Karpas-422 (cell line): ENCODE measurements around the gene BTBD18. TPM values are rescaled to one million over a fixed set of nuclear protein-coding genes. Genes with fewer than 3 reads are reported as not detected.
A peak's percentile ranks its signal among the peaks of the same experiment; 100 is the strongest.
"Not testable (repeated sequence)": the region's sequence is repeated elsewhere in the genome, so short reads cannot be mapped to it uniquely, and the experiment has no call there.

Source experiments
- DNase-seq: peaks from one replicate; pipeline ENCODE4 v3.0.0-alpha.2; 2015
- H2AFZ ChIP-seq: fragments of 200-600 bp; sonication (generic); 2 replicates; pipeline ENCODE4 v1.6.1; 2014; ENCODE audit warnings: antibody characterized with exemption, low read length, mixed read lengths
- H3K27ac ChIP-seq: fragments of 200-600 bp; sonication (generic); 2 replicates; pipeline ENCODE4 v1.5.1; 2014; ENCODE audit warnings: mild to moderate bottlenecking, low read length, moderate library complexity
- H3K27me3 ChIP-seq: fragments of 200-600 bp; sonication (generic); 2 replicates; pipeline ENCODE4 v1.6.1; 2014; ENCODE audit warnings: low read length, mixed read lengths
- H3K36me3 ChIP-seq: fragments of 200-600 bp; sonication (generic); 2 replicates; pipeline ENCODE4 v1.6.1; 2014; ENCODE audit warnings: low read length, mixed read lengths; ENCODE audit not compliant: insufficient read depth
- H3K4me1 ChIP-seq: fragments of 200-600 bp; sonication (generic); 2 replicates; pipeline ENCODE4 v1.6.1; 2014; ENCODE audit warnings: mild to moderate bottlenecking, low read length, mixed read lengths
- H3K4me2 ChIP-seq: fragments of 200-600 bp; sonication (generic); 2 replicates; pipeline ENCODE4 v1.6.1; 2014; ENCODE audit warnings: low read length, low read depth, mild to moderate bottlenecking; ENCODE audit not compliant: poor library complexity, severe bottlenecking
- H3K4me3 ChIP-seq: fragments of 200-600 bp; sonication (generic); 2 replicates; pipeline ENCODE4 v1.5.1; 2014; ENCODE audit warnings: mild to moderate bottlenecking, antibody characterized with exemption, low read length, mixed read lengths
- H3K79me2 ChIP-seq: fragments of 200-600 bp; sonication (generic); 2 replicates; pipeline ENCODE4 v1.6.1; 2014; ENCODE audit warnings: mild to moderate bottlenecking, low read length, mixed read lengths
- H3K9ac ChIP-seq: fragments of 200-600 bp; sonication (generic); 2 replicates; pipeline ENCODE4 v1.6.0; 2014; ENCODE audit warnings: low read length
- H3K9me2 ChIP-seq: fragments of 200-600 bp; sonication (generic), shearing (Covaris generic); replicated peaks from 2 replicates; pipeline ENCODE4 v1.6.0; 2014; ENCODE audit warnings: mild to moderate bottlenecking, low read length, moderate library complexity; ENCODE audit not compliant: insufficient read depth
- H3K9me3 ChIP-seq: fragments of 300-700, 200-600 bp; sonication (generic); 2 replicates; pipeline ENCODE4 v1.6.1; 2014; ENCODE audit warnings: low read length, mixed read lengths
- H4K20me1 ChIP-seq: fragments of 200-600 bp; sonication (generic); 2 replicates; pipeline ENCODE4 v1.6.1; 2014; ENCODE audit warnings: mild to moderate bottlenecking, antibody characterized with exemption, low read length, low read depth; ENCODE audit not compliant: insufficient read depth
- total RNA-seq: library from RNA; depleted of rRNA; stranded (reverse); fragments of >200 nt; shearing (Covaris generic); gene quantifications from 2 replicates; pipeline ENCODE4 v1.2.3, GENCODE V29; 2014; ENCODE audit warnings: low replicate concordance

BTBD18 gene
- total RNA-seq, 1 experiment from 2014 or later = not detected

DNA sequence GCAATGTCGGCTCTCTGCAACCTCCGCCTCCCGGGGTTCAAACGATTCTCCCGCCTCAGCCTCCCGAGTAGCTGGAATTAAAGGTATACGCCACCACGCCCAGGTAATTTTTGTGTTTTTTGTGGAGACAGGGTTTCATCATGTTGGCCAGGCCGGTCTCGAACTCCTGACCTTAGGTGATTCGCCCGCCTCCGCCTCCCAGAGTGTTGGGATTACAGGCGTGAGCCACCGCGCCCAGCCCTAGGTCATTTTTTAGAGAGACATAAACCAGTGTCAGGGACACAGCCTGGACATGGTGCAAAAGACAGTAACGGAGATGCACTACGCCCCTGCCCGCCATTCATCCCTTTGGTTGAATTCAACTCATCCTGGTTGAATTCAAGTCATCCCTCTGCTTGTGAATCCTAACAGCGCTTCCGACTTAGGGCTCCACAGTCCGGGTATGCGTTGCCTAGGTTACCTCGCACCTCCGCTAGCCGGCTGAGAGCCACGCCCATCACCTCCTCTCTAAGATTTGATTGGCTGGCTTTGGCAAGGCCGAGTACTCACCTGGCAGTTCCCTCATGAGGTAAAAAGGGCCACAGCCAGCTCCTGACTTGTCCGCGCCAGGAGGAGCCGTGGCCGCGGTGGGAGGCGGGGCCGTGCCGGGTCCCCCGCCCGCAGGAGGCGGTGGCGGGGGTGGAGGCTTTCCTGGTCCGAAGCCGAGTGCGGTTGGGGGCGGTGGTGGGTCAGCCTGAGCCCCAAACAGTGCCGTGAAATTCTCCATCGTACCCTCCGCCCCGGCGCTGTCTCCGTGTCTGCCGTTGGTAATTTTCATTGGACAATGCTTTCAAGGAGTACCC is 40.0 kb downstream of the BTBD18 start, which contains the start of gene MED19:
Gene MED19, minus strand, starts transcription at position 802 of the 842 bp plus-strand sequence. Its CDS starts 36 bp downstream, at position 766.
- H3K79me2 ChIP-seq = peaks cover 57% of the 10 kb centered on the region
- no peaks in the 10 kb centered on the region for H3K27me3 ChIP-seq
- peak within 1 kb of the TSS; percentile 87 for H3K9ac ChIP-seq
- peak; percentile 94 for DNase-seq
- no peaks in the 10 kb centered on the region for H3K9me3 ChIP-seq
- peak within 1 kb of the TSS; percentile 63 for H3K27ac ChIP-seq
- peaks cover 15% of the 10 kb centered on the region; the same call in 1 of the 2 replicates for H3K36me3 ChIP-seq
- H3K4me2 ChIP-seq = peak within 1 kb of the TSS; percentile 77
- no peak within 1 kb of the TSS; the same call in 1 of the 2 replicates for H2AFZ ChIP-seq
- H3K4me1 ChIP-seq = peaks cover 34% of the 10 kb centered on the region
- H3K4me3 ChIP-seq = peak within 1 kb of the TSS; percentile 89
- no peaks in the 10 kb centered on the region for H3K9me2 ChIP-seq
- H4K20me1 ChIP-seq = no peaks in the 10 kb centered on the region

DNA sequence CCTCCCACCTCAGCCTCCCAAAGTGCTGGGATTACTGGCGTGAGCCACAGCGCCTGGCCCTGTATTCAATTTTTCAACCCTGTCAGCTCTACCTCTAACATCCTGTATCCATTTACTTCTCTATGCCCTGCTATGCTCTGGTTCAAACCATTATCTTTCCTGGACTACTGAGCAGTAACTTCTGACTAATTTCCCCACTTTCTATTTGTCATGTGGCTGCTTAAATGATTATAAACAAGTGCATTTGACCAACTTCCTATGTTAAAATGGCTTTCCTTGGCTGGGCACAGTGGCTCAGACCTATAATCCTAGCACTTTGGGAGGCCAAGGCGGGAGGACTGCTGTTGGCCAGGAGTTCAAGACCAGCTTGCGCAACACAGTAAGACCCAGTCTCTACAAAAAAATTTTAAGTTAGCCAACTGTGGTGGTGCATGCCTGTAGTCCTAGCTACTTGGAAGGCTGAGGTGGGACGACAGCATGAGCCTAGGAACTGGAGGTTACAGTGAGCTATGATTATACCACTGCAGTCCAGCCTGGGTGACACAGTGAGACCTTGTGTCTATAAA is 41.7 kb downstream of the BTBD18 start:
- peaks cover 13% of the 10 kb centered on the region; the same call in 1 of the 2 replicates for H3K36me3 ChIP-seq
- no peak for DNase-seq
- H3K9ac ChIP-seq = no peak overlapping the region
- no peaks in the 10 kb centered on the region for H3K9me3 ChIP-seq
- H3K4me1 ChIP-seq = peaks cover 34% of the 10 kb centered on the region
- no peaks in the 10 kb centered on the region for H3K27me3 ChIP-seq
- peaks cover 64% of the 10 kb centered on the region for H3K79me2 ChIP-seq
- no peak overlapping the region for H3K27ac ChIP-seq
- H3K9me2 ChIP-seq = no peaks in the 10 kb centered on the region
- no peak overlapping the region for H2AFZ ChIP-seq
- no peaks in the 10 kb centered on the region for H4K20me1 ChIP-seq
- no peak overlapping the region for H3K4me2 ChIP-seq
- H3K4me3 ChIP-seq = no peak overlapping the region

DNA sequence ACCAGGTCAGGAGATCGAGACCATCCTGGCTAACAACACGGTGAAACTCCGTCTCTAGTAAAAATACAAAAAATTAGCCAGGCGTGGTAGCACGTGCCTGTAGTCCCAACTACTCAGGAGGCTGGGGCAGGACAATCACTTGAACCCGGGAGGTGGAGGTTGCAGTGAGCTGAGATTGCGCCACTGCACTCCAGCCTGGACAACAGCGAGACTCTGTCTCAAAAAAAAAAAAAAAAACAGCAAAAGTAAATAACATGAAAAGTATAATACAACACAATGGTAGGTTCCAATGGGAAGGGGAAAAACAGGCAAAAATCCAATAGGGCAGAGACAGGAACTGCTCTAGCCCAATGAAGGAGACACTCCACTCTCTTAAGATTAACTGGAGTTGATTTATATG is 46.2 kb downstream of the BTBD18 start:
- Histone ChIP-seq H3K79me2 (peaks cover 31% of the 10 kb centered on the region), H3K36me3 (peaks cover 21% of the 10 kb centered on the region)
- H3K27ac ChIP-seq = not testable (repeated sequence)

DNA sequence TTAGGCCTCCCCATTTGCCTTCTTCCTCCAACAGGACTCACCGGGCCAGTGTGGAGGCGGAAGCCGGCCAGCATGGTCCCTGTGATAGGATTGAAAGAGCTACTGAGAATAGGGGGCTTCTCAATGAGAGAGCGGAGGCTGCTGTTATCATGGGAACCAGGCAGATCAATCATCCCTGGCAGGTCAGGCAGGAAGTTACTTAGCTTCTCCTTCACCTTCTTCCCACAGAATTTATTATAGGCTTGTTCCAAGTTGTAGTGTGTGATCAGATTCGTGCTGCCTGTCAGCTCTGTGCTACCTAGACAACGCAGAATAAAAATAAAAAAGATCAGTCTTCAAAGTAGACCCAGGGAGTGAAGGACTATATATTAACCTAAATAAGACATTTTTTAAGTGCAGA is 46.7 kb downstream of the BTBD18 start:
- Histone ChIP-seq H3K4me1 (peaks cover 3% of the 10 kb centered on the region), H2AFZ (no peak overlapping the region), H3K79me2 (peaks cover 26% of the 10 kb centered on the region), H3K4me2 (no peak overlapping the region), H4K20me1 (no peaks in the 10 kb centered on the region), H3K36me3 (peaks cover 23% of the 10 kb centered on the region), H3K9ac (no peak overlapping the region), H3K9me3 (no peaks in the 10 kb centered on the region), H3K27me3 (no peaks in the 10 kb centered on the region), H3K9me2 (no peaks in the 10 kb centered on the region), H3K4me3 (no peak overlapping the region), H3K27ac (no peak overlapping the region)
- DNase-seq = no peak

More for the DNA sequence above, 46.2 kb downstream of the BTBD18 start:
- not testable (repeated sequence) for H2AFZ ChIP-seq, H3K9me3 ChIP-seq, H3K4me3 ChIP-seq, H3K4me2 ChIP-seq, H3K4me1 ChIP-seq, H3K9me2 ChIP-seq, H4K20me1 ChIP-seq, H3K27me3 ChIP-seq, H3K9ac ChIP-seq, DNase-seq

DNA sequence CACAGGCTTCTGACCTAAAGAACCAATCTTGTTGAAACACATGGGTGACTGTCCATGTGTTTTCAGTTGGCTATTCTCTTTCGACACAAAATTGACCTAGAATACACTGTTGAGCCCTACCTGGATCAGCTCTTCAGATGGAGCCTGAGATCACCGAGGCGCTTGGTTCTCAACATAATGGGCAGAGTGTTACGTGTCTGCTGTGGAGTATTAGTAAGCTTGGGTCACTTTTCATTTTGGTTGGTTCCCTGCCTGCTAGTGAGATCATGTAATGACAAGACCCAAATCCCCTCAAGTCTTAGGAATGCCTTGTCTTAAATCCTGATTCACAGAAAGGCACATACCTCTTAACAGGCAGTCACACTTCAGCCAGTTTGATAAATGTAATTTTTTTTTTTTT is 48.3 kb downstream of the BTBD18 start:
- H3K27ac ChIP-seq = no peak overlapping the region

DNA sequence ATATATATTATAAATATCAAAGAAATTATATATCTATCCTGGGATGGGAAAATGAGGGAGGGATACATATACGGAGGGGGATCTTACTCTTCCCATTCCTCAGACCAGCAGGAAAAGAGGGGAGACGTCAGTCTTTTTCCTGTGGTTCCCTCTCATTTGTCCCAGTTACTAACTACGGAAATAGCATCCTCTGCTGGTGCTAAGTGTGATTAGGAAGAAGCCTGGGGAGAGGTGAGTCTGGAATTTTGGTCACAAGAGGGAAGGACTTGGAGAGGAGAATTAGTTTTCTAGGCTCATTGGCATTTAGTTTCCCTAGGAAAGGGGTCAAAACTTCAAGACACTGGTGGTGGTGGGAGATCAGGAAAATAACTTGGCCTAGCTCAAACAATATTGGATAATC is 51.2 kb downstream of the BTBD18 start:
- Histone ChIP-seq H3K9ac (no peak overlapping the region), H3K4me2 (no peak overlapping the region), H3K4me3 (no peak overlapping the region), H4K20me1 (0 out of 2 replicates have a peak, but pooled peaks cover 5% of the 10 kb centered on the region), H3K79me2 (peaks cover 5% of the 10 kb centered on the region), H3K9me3 (no peaks in the 10 kb centered on the region), H3K27ac (no peak overlapping the region), H3K9me2 (no peaks in the 10 kb centered on the region), H2AFZ (no peak overlapping the region), H3K27me3 (no peaks in the 10 kb centered on the region), H3K4me1 (no peaks in the 10 kb centered on the region), H3K36me3 (peaks cover 50% of the 10 kb centered on the region)
- DNase-seq = no peak

More for the DNA sequence above, 48.3 kb downstream of the BTBD18 start:
- no peaks in the 10 kb centered on the region for H3K4me1 ChIP-seq
- H3K4me2 ChIP-seq = no peak overlapping the region
- no peak for DNase-seq
- peaks cover 34% of the 10 kb centered on the region for H3K36me3 ChIP-seq
- H3K9me2 ChIP-seq = no peaks in the 10 kb centered on the region
- no peak overlapping the region for H2AFZ ChIP-seq
- no peaks in the 10 kb centered on the region for H3K27me3 ChIP-seq
- H3K9me3 ChIP-seq = no peaks in the 10 kb centered on the region
- H3K79me2 ChIP-seq = peaks cover 21% of the 10 kb centered on the region
- no peak overlapping the region for H3K4me3 ChIP-seq
- H4K20me1 ChIP-seq = no peaks in the 10 kb centered on the region
- H3K9ac ChIP-seq = no peak overlapping the region

DNA sequence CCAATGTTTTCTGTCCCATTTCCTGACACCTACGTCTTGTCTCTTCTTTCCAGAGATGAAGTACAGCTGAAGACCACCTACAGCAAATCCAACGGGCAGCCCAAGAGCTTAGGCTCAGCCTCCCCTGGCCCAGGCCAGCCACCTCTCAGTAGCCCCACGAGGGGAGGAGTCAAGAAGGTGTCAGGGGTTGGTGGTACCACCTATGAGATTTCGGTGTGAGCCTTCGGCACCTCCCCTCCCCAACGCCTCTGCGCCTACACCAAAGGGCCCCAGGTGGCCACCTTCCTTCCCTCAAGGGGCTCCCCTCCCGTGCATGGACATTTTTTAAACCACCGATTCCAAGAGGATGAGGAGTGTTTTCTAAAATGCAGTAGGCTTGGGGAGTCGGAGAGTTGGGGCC is 51.8 kb downstream of the BTBD18 start:
- Histone ChIP-seq H3K4me2 (no peak overlapping the region), H3K4me3 (no peak overlapping the region), H3K36me3 (peaks cover 50% of the 10 kb centered on the region), H2AFZ (no peak overlapping the region), H3K9me2 (no peaks in the 10 kb centered on the region), H3K79me2 (peaks cover 3% of the 10 kb centered on the region), H3K27me3 (no peaks in the 10 kb centered on the region), H3K27ac (no peak overlapping the region), H3K9ac (no peak overlapping the region), H3K4me1 (no peaks in the 10 kb centered on the region), H4K20me1 (0 out of 2 replicates have a peak, but pooled peaks cover 5% of the 10 kb centered on the region), H3K9me3 (no peaks in the 10 kb centered on the region)
- DNase-seq = no peak

DNA sequence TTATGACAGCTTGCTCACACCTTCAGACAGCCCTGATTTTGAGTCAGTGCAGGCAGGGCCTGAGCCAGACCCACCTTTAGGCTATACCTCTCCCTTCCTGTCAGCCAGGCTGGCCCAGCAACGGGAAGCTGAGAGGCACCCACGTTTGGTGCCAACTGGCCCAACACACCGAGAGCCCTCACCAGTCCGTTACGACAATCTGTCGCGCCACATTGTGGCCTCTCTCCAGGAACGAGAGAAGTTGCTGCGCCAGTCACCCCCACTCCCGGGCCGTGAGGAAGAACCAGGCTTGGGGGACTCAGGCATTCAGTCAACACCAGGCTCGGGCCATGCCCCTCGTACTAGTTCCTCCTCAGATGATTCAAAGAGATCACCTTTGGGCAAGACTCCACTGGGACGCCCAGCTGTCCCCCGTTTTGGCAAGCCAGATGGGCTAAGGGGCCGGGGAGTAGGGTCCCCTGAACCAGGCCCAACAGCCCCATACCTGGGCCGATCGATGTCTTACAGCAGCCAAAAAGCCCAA is 52.7 kb downstream of the BTBD18 start:
- Histone ChIP-seq H3K4me2 (no peak overlapping the region), H2AFZ (no peak overlapping the region), H3K4me1 (no peaks in the 10 kb centered on the region), H3K4me3 (no peak overlapping the region), H3K9me2 (no peaks in the 10 kb centered on the region), H3K9me3 (no peaks in the 10 kb centered on the region), H3K27me3 (no peaks in the 10 kb centered on the region), H4K20me1 (0 out of 2 replicates have a peak, but pooled peaks cover 5% of the 10 kb centered on the region), H3K9ac (no peak overlapping the region), H3K79me2 (no peaks in the 10 kb centered on the region), H3K27ac (no peak overlapping the region), H3K36me3 (peaks cover 57% of the 10 kb centered on the region)
- DNase-seq = no peak
